ENCODE results near the gene OR5B21. TPM values are rescaled to one million over a fixed set of nuclear protein-coding genes. Genes with fewer than 3 reads are reported as not detected.

OR5B21 gene
- total RNA-seq (2022; extraction: Qiagen RNA extraction; ENCODE audit: low read depth), result not detected in 5 replicates

GRCh38 chr11:58508005-58508404 lies at the start of gene OR5B21:
Gene OR5B21 (minus strand): TSS chr11:58508105. CDS start chr11:58508105, 0 bp downstream.

Other genes starting within 250 kb of the OR5B21 start
- not detected in 5 replicates for gene OR10W1, start 239.8 kb downstream of the OR5B21 start, total RNA-seq (2022; extraction: Qiagen RNA extraction; ENCODE audit: low read depth)
- not detected in 5 replicates for gene OR5B17, start 149.0 kb downstream of the OR5B21 start, total RNA-seq (2022; extraction: Qiagen RNA extraction; ENCODE audit: low read depth)
- gene OR5B3, start 101.2 kb downstream of the OR5B21 start, total RNA-seq (2022; extraction: Qiagen RNA extraction; ENCODE audit: low read depth), result not detected in 5 replicates
- not detected in 5 replicates for gene OR5B2, start 80.0 kb downstream of the OR5B21 start, total RNA-seq (2022; extraction: Qiagen RNA extraction; ENCODE audit: low read depth)
- not detected in 5 replicates for gene OR5B12, start 65.9 kb downstream of the OR5B21 start, total RNA-seq (2022; extraction: Qiagen RNA extraction; ENCODE audit: low read depth)
- 2.4 to 3.3 TPM (median 3.1 TPM) in 5 replicates for gene LPXN, start 67.8 kb upstream of the OR5B21 start, total RNA-seq (2022; extraction: Qiagen RNA extraction; ENCODE audit: low read depth)
- 41.9 to 53.5 TPM (median 48.4 TPM) in 5 replicates for gene ZFP91, start 71.0 kb upstream of the OR5B21 start, total RNA-seq (2022; extraction: Qiagen RNA extraction; ENCODE audit: low read depth)
- gene CNTF, start 114.6 kb upstream of the OR5B21 start, total RNA-seq (2022; extraction: Qiagen RNA extraction; ENCODE audit: low read depth), result 1.2 to 1.9 TPM (median 1.5 TPM) in 5 replicates
- not detected in 5 replicates for gene GLYAT, start 223.8 kb upstream of the OR5B21 start, total RNA-seq (2022; extraction: Qiagen RNA extraction; ENCODE audit: low read depth)